HepG2 (cell line): ENCODE results near the gene EEF2.

ENCODE experiments used
- EP300 ChIP-seq, 3 experiments: sonication (generic) in 1 of 3; formaldehyde crosslinking in 1 of 3; IDR thresholded peaks; 2 replicates each; pipeline versions ENCODE4 v1.5.1 to v1.6.1; 2011 to 2020; ENCODE audit warnings: low read depth in 2 of 3, low read length in 2 of 3, borderline replicate concordance in 1 of 3, improper control_type of control experiment in 1 of 3, mild to moderate bottlenecking in 1 of 3, missing genetic modification reagents in 1 of 3, moderate library complexity in 1 of 3
- FOXA3 ChIP-seq: IDR thresholded peaks from 2 replicates; pipeline ENCODE4 v1.6.1; 2016; ENCODE audit warnings: missing genetic modification reagents, missing compliant biosample characterization
- HMGA1 ChIP-seq: sonication (generic); formaldehyde crosslinking; conservative IDR thresholded peaks from 2 replicates; pipeline ENCODE4 v1.4.0; 2020; ENCODE audit warnings: missing genetic modification reagents
- MAZ ChIP-seq, 2 experiments: sonication (generic) in 1 of 2; formaldehyde crosslinking in 1 of 2; IDR thresholded peaks; 2 replicates each; pipeline versions ENCODE4 v1.5.0 to v1.6.1; 2012 to 2020; ENCODE audit warnings: low read depth in 2 of 2, mild to moderate bottlenecking in 2 of 2, borderline replicate concordance in 1 of 2, improper control_type of control experiment in 1 of 2, low read length in 1 of 2, missing genetic modification reagents in 1 of 2, moderate library complexity in 1 of 2
- NFE2L1 ChIP-seq: sonication (generic); formaldehyde crosslinking; IDR thresholded peaks from 2 replicates; pipeline ENCODE4 v1.4.0; 2020; ENCODE audit warnings: missing genetic modification reagents, mild to moderate bottlenecking, borderline replicate concordance
- POLR2A ChIP-seq, 2 experiments: IDR thresholded peaks; 2 replicates each; pipeline ENCODE4 v1.6.1; 2011; ENCODE audit warnings: low read depth in 2 of 2, low read length in 2 of 2, mild to moderate bottlenecking in 1 of 2, moderate library complexity in 1 of 2; ENCODE audit not compliant: insufficient read depth in 1 of 2
- TCF7L2 ChIP-seq: IDR thresholded peaks from 2 replicates; pipeline ENCODE4 v1.6.1; 2011; ENCODE audit warnings: mild to moderate bottlenecking, low read depth, low read length, moderate library complexity
- ZNF562 ChIP-seq: sonication (generic); formaldehyde crosslinking; IDR thresholded peaks from 2 replicates; pipeline ENCODE4 v1.8.0; 2022; ENCODE audit warnings: missing genetic modification reagents, borderline replicate concordance
- TF ChIP-seq, protein P1 (sequence below): sonication (generic); formaldehyde crosslinking; IDR thresholded peaks from 2 replicates; pipeline ENCODE4 v1.5.0; 2020; ENCODE audit warnings: mild to moderate bottlenecking, missing genetic modification reagents, moderate library complexity
- TF ChIP-seq, protein P2 (sequence below): sonication (generic); formaldehyde crosslinking; IDR thresholded peaks from 2 replicates; pipeline ENCODE4 v1.5.1; 2020; ENCODE audit warnings: missing genetic modification reagents, mild to moderate bottlenecking, borderline replicate concordance

DNA sequence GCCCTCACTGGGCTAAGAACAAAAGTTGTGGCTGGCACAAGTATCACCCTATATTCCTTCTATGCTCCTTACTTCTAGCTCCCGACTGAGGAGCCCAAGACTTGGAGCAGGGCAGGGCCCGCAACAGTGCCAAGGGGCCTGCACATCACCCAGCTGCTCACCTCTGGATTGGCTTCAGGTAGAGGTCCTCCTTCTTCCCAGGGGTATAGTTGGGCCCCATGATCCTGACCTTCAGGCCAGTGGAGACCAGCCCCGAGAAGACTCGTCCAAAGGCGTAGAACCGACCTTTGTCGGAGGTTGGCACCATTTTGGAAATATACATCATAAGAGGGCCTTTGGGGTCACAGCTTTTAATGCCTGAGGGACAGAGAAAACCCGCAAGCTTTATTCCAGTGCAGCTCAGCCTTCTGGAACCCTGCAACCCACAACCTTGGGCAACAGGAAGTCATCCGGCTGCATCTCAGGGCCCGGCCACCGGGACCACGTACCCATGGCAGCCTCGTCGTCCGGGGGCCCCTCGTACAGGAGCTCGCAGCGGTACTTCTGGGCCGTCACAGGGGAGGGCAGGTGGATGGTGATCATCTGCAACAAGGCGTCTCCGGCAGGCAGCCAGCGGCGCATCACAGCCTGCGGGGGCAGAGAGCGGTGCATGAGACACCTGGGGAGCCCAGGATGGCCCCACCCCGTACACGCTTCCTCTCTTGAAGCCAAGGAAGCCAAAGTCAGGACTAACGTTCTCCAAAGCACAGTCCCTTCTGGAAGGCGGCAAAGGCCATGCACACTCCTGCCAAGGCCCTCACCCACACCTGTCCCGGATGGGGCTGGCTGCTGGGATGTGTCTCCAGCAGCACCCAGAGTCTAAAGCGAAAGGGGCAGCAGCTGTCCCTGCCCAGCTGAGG is 4.7 kb downstream of the EEF2 start:
- TF ChIP-seq HMGA1 (CRISPR knock-in tag) = no peak
- no peak for TF ChIP-seq ZNF562 (CRISPR knock-in tag)
- TF ChIP-seq POLR2A (IDR thresholded peaks at IDR 0.05; ENCODE audit: insufficient read depth in 1 of 2, low read depth in 2 of 2, low read length in 2 of 2) = peak in 1 of 2 experiments; percentile 54
- no peak for TF ChIP-seq TCF7L2
- TF ChIP-seq, protein P1, sequence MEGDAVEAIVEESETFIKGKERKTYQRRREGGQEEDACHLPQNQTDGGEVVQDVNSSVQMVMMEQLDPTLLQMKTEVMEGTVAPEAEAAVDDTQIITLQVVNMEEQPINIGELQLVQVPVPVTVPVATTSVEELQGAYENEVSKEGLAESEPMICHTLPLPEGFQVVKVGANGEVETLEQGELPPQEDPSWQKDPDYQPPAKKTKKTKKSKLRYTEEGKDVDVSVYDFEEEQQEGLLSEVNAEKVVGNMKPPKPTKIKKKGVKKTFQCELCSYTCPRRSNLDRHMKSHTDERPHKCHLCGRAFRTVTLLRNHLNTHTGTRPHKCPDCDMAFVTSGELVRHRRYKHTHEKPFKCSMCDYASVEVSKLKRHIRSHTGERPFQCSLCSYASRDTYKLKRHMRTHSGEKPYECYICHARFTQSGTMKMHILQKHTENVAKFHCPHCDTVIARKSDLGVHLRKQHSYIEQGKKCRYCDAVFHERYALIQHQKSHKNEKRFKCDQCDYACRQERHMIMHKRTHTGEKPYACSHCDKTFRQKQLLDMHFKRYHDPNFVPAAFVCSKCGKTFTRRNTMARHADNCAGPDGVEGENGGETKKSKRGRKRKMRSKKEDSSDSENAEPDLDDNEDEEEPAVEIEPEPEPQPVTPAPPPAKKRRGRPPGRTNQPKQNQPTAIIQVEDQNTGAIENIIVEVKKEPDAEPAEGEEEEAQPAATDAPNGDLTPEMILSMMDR (CRISPR knock-in tag) = no peak
- no peak for TF ChIP-seq NFE2L1 (CRISPR knock-in tag)
- no peak for TF ChIP-seq EP300 (IDR thresholded peaks at IDR 0.05; ENCODE audit: low read depth in 2 of 2, low read length in 2 of 2)
- no peak for TF ChIP-seq EP300 (CRISPR knock-in tag; IDR thresholded peaks at IDR 0.05; ENCODE audit: borderline replicate concordance)
- TF ChIP-seq MAZ (IDR thresholded peaks at IDR 0.05; ENCODE audit: borderline replicate concordance, low read depth, low read length) = no peak
- no peak for TF ChIP-seq MAZ (CRISPR knock-in tag; IDR thresholded peaks at IDR 0.05; ENCODE audit: low read depth)
- no peak for TF ChIP-seq FOXA3
- TF ChIP-seq, protein P2, sequence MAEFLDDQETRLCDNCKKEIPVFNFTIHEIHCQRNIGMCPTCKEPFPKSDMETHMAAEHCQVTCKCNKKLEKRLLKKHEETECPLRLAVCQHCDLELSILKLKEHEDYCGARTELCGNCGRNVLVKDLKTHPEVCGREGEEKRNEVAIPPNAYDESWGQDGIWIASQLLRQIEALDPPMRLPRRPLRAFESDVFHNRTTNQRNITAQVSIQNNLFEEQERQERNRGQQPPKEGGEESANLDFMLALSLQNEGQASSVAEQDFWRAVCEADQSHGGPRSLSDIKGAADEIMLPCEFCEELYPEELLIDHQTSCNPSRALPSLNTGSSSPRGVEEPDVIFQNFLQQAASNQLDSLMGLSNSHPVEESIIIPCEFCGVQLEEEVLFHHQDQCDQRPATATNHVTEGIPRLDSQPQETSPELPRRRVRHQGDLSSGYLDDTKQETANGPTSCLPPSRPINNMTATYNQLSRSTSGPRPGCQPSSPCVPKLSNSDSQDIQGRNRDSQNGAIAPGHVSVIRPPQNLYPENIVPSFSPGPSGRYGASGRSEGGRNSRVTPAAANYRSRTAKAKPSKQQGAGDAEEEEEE = no peak
